Measurements from ENCODE around the gene LCE5A.

GRCh38 chr1:152487871-152488270, 22.7 kb upstream of the LCE5A start:
- TF ChIP-seq CTCF (IDR thresholded peaks at IDR 0.05) (no peak), POLR2AphosphoS5 (IDR thresholded peaks at IDR 0.05; ENCODE audit: low read depth, low read length) (no peak), TCF7L2 (IDR thresholded peaks at IDR 0.05; ENCODE audit: low read depth, low read length) (no peak)
